Heart right ventricle (tissue), 16 donors: Measurements from ENCODE around the gene OR4K1. TPM values are rescaled to one million over a fixed set of nuclear protein-coding genes. Genes with fewer than 3 reads are reported as not detected.

Experiments used
- ATAC-seq, 8 donors: fragments of 200-7000 bp; cut with Tn5 transposase; one replicate each; pipeline ENCODE4 v1.9.1; 2020; ENCODE audit warnings: mild to moderate bottlenecking in 8 of 8, moderate library complexity in 8 of 8, moderate number of reproducible peaks in 1 of 8
- DNase-seq, 2 donors: peaks; one replicate each; pipeline ENCODE4 v3.0.0-alpha.2; 2020
- H3K27ac ChIP-seq, 10 donors: fragments of 200-600 bp; sonication (generic) in 2 of 10; one replicate each; pipeline versions ENCODE4 v1.5.0 to v1.8.0; 2020 to 2022; ENCODE audit warnings: mild to moderate bottlenecking in 3 of 10
- H3K27me3 ChIP-seq, 7 donors: fragments of 200-600 bp; one replicate each; pipeline ENCODE4 v1.8.0; 2021 to 2022; ENCODE audit warnings: mild to moderate bottlenecking in 2 of 7
- H3K36me3 ChIP-seq, 9 donors: fragments of 200-600 bp; sonication (generic) in 1 of 9; one replicate each; pipeline versions ENCODE4 v1.5.0 to v1.8.0; 2020 to 2022; ENCODE audit warnings: mild to moderate bottlenecking in 2 of 9
- H3K4me1 ChIP-seq, 9 donors: fragments of 200-600 bp; sonication (generic) in 1 of 9; one replicate each; pipeline versions ENCODE4 v1.5.0 to v1.8.0; 2020 to 2022; ENCODE audit warnings: mild to moderate bottlenecking in 4 of 9
- H3K4me3 ChIP-seq, 10 donors: fragments of 200-600 bp; sonication (generic) in 2 of 10; one replicate each; pipeline versions ENCODE4 v1.5.0 to v1.8.0; 2020 to 2022; ENCODE audit warnings: mild to moderate bottlenecking in 7 of 10, moderate library complexity in 2 of 10
- H3K9me3 ChIP-seq, 11 donors: fragments of 200-600 bp in 10 of 11; sonication (generic) in 2 of 11; one replicate each; pipeline versions ENCODE4 v1.5.0 to v1.8.0; 2013 to 2022; ENCODE audit warnings: mild to moderate bottlenecking in 2 of 11, control low read depth in 1 of 11, moderate library complexity in 1 of 11
- CTCF ChIP-seq, 9 donors: fragments of 200-600 bp; sonication (generic) in 2 of 9; IDR thresholded peaks; one replicate each; pipeline versions ENCODE4 v1.5.0 to v1.8.0; 2021 to 2022; ENCODE audit warnings: antibody characterized with exemption in 9 of 9, mild to moderate bottlenecking in 5 of 9, moderate library complexity in 1 of 9
- WGBS, 2 donors: extraction: QIAGEN DNeasy Blood & Tissue Kit; methylation state at CpG; one replicate each; pipeline ENCODE4 v1.1.7; 2013; ENCODE audit warnings: inconsistent platforms in 1 of 2; 5-methylcytosine and 5-hydroxymethylcytosine counted together
- intact Hi-C, 10 donors: fragments of 100-400 bp; cut with DNase I; formaldehyde crosslinking; loops; one replicate each; pipeline versions ENCODE4 v1.11.1 to v1.14.2; 2022
- long read RNA-seq, 3 donors: library from polyadenylated mRNA; unstranded; transcript quantifications; one replicate each; pipeline ENCODE4 v2.0.0, GENCODE V29; 2020 to 2021
- polyA plus RNA-seq, 2 donors: library from polyadenylated mRNA; stranded (reverse); fragments of 200-250 nt; gene quantifications; one replicate each; pipeline ENCODE4 v1.2.3, GENCODE V29; 2013
- total RNA-seq, 10 donors: library from RNA; stranded (reverse); fragmentation: NEBNext Ultra II Directional in 3 of 10; extraction: Animal tissue kit (Norgen Biotek cat#: 25700) in 3 of 10; gene quantifications; one replicate each; pipeline versions ENCODE4 v1.2.1 to v1.2.4, GENCODE V29; 2021 to 2023
- donor health status: Arrhythmogenic right ventricular cardiomyopathy.
- donor health status: ischemic (EF 13 %, LVEDD 7.1; RV severe dilation, severe dysfunction).
- donor health status: healthy with polysubstance abuse.
- donor health status: DM: no; HTN: yes; CAD: no.
- donor health status: DM: no; HTN: no; CAD: no.
- donor health status: ischemic (EF 25% LVEDD 6.9; RV normal size, moderate dysfunction).
- donor health status: ischemic (EF 25% LVEDD 5.7; RV mildly dilated, moderate dysfunction).
- donor health status: healthy.
- donor health status: DM: yes; HTN: yes; CAD: no.
- donor health status: Ischemic cardiomyopathy.
- donor health status: ischemic (EF 35%, LVEDD 5.7; RV mildly dilated, moderate dysfunction).
- donor health status: nonischemic (EF 11% LVEDD 7.7; RV severe dilation, severe dysfunction).
- donor health status: DM: yes; HTN: yes; CAD: no.
- donor health status: PGD.
- donor health status: ischemic (EF 29% LVEDD 5.4; RV normal size, mild dysfunction).
- donor health status: nonischemic (EF 23%, LVEDD 6.1; RV moderate dilation, normal function).

Gene OR4K1, protein sequence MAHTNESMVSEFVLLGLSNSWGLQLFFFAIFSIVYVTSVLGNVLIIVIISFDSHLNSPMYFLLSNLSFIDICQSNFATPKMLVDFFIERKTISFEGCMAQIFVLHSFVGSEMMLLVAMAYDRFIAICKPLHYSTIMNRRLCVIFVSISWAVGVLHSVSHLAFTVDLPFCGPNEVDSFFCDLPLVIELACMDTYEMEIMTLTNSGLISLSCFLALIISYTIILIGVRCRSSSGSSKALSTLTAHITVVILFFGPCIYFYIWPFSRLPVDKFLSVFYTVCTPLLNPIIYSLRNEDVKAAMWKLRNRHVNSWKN
- total RNA-seq (not detected), polyA plus RNA-seq (not detected)
- long read RNA-seq, donor 1, result 0 reads
- long read RNA-seq, donor 2, result 0 reads
- long read RNA-seq, donor 3, result 0 reads

GRCh38 chr14:19930617-19931016 is at the start of gene OR4K1:
TSS of gene OR4K1 (plus strand) at chr14:19930917. CDS start at chr14:19935667, 4,750 bp downstream.
- Histone ChIP-seq H3K36me3 (no peaks in the 10 kb centered on the region), H3K4me1 (no peaks in the 10 kb centered on the region), H3K4me3 (no peak within 1 kb of the TSS), H3K27me3 (no peaks in the 10 kb centered on the region), H3K27ac (no peak within 1 kb of the TSS), H3K9me3 (peaks cover 0 to 9% (median 0%) of the 10 kb centered on the region in 11 donors)
- DNase-seq (no peak), ATAC-seq (no peak)
- intact Hi-C loops, result no loop called here
- no peak for TF ChIP-seq CTCF (IDR thresholded peaks at IDR 0.05)
- 46 to 50% methylated on average over 3 of the region's 3 CpGs for WGBS, 2 donors

- no peak for ATAC-seq
- DNase-seq, result no peak
- Histone ChIP-seq H3K36me3 (no peaks in the 10 kb centered on the region), H3K4me3 (no peak overlapping the region), H3K9me3 (peaks cover 0 to 96% (median 42%) of the 10 kb centered on the region in 11 donors), H3K27me3 (no peaks in the 10 kb centered on the region), H3K27ac (no peak overlapping the region), H3K4me1 (no peaks in the 10 kb centered on the region)
- no peak for TF ChIP-seq CTCF (IDR thresholded peaks at IDR 0.05)
- 26 to 42% methylated on average over 2 of the region's 2 CpGs for WGBS, 2 donors
- intact Hi-C loops, result no loop called here
Observed at GRCh38 chr14:19895282-19895681, 35.4 kb upstream of the OR4K1 start.

GRCh38 chr14:19900999-19901398 is 29.7 kb upstream of the OR4K1 start:
- no peak for DNase-seq
- TF ChIP-seq CTCF (IDR thresholded peaks at IDR 0.05), result no peak
- no peak for ATAC-seq
- intact Hi-C loops, result no loop called here
- Histone ChIP-seq H3K27me3 (no peaks in the 10 kb centered on the region), H3K4me3 (no peak overlapping the region), H3K4me1 (no peaks in the 10 kb centered on the region), H3K27ac (no peak overlapping the region), H3K36me3 (no peaks in the 10 kb centered on the region), H3K9me3 (peaks cover 0 to 91% (median 13%) of the 10 kb centered on the region in 11 donors)
- WGBS, 2 donors, result 58 to 63% methylated on average over 3 of the region's 3 CpGs

GRCh38 chr14:19902409-19902808 is 28.3 kb upstream of the OR4K1 start:
- ATAC-seq, result no peak
- Histone ChIP-seq H3K9me3 (peaks cover 0 to 77% (median 0%) of the 10 kb centered on the region in 11 donors), H3K27me3 (no peaks in the 10 kb centered on the region), H3K36me3 (no peaks in the 10 kb centered on the region), H3K4me1 (no peaks in the 10 kb centered on the region), H3K4me3 (no peak overlapping the region), H3K27ac (no peak overlapping the region)
- WGBS, 2 donors, result 75% methylated on average over 4 of the region's 4 CpGs
- intact Hi-C loops, result no loop called here
- DNase-seq, result no peak
- TF ChIP-seq CTCF (IDR thresholded peaks at IDR 0.05), result no peak
